ENCODE results near the gene TMEM229B.

- TF ChIP-seq, protein P1, sequence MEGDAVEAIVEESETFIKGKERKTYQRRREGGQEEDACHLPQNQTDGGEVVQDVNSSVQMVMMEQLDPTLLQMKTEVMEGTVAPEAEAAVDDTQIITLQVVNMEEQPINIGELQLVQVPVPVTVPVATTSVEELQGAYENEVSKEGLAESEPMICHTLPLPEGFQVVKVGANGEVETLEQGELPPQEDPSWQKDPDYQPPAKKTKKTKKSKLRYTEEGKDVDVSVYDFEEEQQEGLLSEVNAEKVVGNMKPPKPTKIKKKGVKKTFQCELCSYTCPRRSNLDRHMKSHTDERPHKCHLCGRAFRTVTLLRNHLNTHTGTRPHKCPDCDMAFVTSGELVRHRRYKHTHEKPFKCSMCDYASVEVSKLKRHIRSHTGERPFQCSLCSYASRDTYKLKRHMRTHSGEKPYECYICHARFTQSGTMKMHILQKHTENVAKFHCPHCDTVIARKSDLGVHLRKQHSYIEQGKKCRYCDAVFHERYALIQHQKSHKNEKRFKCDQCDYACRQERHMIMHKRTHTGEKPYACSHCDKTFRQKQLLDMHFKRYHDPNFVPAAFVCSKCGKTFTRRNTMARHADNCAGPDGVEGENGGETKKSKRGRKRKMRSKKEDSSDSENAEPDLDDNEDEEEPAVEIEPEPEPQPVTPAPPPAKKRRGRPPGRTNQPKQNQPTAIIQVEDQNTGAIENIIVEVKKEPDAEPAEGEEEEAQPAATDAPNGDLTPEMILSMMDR (IDR thresholded peaks at IDR 0.05): peak; percentile 86
- TF ChIP-seq POLR2AphosphoS5 (IDR thresholded peaks at IDR 0.05; ENCODE audit: low read depth, low read length): no peak
- TF ChIP-seq, protein P2, sequence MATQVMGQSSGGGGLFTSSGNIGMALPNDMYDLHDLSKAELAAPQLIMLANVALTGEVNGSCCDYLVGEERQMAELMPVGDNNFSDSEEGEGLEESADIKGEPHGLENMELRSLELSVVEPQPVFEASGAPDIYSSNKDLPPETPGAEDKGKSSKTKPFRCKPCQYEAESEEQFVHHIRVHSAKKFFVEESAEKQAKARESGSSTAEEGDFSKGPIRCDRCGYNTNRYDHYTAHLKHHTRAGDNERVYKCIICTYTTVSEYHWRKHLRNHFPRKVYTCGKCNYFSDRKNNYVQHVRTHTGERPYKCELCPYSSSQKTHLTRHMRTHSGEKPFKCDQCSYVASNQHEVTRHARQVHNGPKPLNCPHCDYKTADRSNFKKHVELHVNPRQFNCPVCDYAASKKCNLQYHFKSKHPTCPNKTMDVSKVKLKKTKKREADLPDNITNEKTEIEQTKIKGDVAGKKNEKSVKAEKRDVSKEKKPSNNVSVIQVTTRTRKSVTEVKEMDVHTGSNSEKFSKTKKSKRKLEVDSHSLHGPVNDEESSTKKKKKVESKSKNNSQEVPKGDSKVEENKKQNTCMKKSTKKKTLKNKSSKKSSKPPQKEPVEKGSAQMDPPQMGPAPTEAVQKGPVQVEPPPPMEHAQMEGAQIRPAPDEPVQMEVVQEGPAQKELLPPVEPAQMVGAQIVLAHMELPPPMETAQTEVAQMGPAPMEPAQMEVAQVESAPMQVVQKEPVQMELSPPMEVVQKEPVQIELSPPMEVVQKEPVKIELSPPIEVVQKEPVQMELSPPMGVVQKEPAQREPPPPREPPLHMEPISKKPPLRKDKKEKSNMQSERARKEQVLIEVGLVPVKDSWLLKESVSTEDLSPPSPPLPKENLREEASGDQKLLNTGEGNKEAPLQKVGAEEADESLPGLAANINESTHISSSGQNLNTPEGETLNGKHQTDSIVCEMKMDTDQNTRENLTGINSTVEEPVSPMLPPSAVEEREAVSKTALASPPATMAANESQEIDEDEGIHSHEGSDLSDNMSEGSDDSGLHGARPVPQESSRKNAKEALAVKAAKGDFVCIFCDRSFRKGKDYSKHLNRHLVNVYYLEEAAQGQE (IDR thresholded peaks at IDR 0.05; ENCODE audit: low read depth, low read length): no peak
- TF ChIP-seq EP300 (IDR thresholded peaks at IDR 0.05; ENCODE audit: borderline replicate concordance in 1 of 2, low read depth in 1 of 2, low read length in 1 of 2): no peak
These were observed 38.3 kb upstream of the TMEM229B start for GRCh38 chr14:67526676-67527459.

Measured in SK-N-SH (cell line).